ENCODE data around the gene ERFL.

GRCh38 chr19:41929536-41930071 lies 1.4 kb upstream of the ERFL start:
- TF ChIP-seq POLR2A (IDR thresholded peaks at IDR 0.05; ENCODE audit: low read depth, low read length) (no peak), FOS (IDR thresholded peaks at IDR 0.05; ENCODE audit: low read depth, low read length) (no peak)

All from IMR-90 (cell line).